ENCODE results near the gene TSPAN4.

The TSPAN4 gene

GRCh38 chr11:864898-865297 is 22.2 kb downstream of the TSPAN4 start:
- TF ChIP-seq POLR2AphosphoS5 (IDR thresholded peaks at IDR 0.05; ENCODE audit: low read depth) (no peak), REST (IDR thresholded peaks at IDR 0.05; ENCODE audit: insufficient replicate concordance, low read depth) (no peak), GABPA (IDR thresholded peaks at IDR 0.05; ENCODE audit: low read depth) (no peak), CTCF (IDR thresholded peaks at IDR 0.05; ENCODE audit: insufficient read depth, low read length) (no peak), SPI1 (IDR thresholded peaks at IDR 0.05; ENCODE audit: borderline replicate concordance, low read depth) (no peak)
- Histone ChIP-seq H3K27me3 (ENCODE audit: insufficient read depth, poor library complexity, severe bottlenecking) (peaks cover 2% of the 10 kb centered on the region), H3K27ac (replicated peaks) (no peak overlapping the region)

GRCh38 chr11:865462-866430 is 23.1 kb downstream of the TSPAN4 start:
- Histone ChIP-seq H3K27me3 (ENCODE audit: insufficient read depth, poor library complexity, severe bottlenecking) (peaks cover 2% of the 10 kb centered on the region), H3K27ac (replicated peaks) (no peak overlapping the region), H3K4me3 (replicated peaks; ENCODE audit: insufficient read depth, low read length) (no peak overlapping the region)
- no peak for DNase-seq (ENCODE audit: low read depth in 1 of 2, low spot score in 1 of 2)
- no peak for TF ChIP-seq GABPA (IDR thresholded peaks at IDR 0.05; ENCODE audit: low read depth)
- TF ChIP-seq SPI1 (IDR thresholded peaks at IDR 0.05; ENCODE audit: borderline replicate concordance, low read depth) = no peak
- TF ChIP-seq CTCF (IDR thresholded peaks at IDR 0.05; ENCODE audit: insufficient read depth, low read length) = no peak
- TF ChIP-seq POLR2AphosphoS5 (IDR thresholded peaks at IDR 0.05; ENCODE audit: low read depth) = 0 out of 2 replicates have a peak, but pooled peaks have one; percentile 13
- TF ChIP-seq REST (IDR thresholded peaks at IDR 0.05; ENCODE audit: insufficient replicate concordance, low read depth) = no peak

More at GRCh38 chr11:864898-865297, 22.2 kb downstream of the TSPAN4 start:
- H3K4me3 ChIP-seq (replicated peaks; ENCODE audit: insufficient read depth, low read length) = no peak overlapping the region
- no peak for DNase-seq (ENCODE audit: low read depth in 1 of 2, low spot score in 1 of 2)

- H3K4me3 ChIP-seq (replicated peaks; ENCODE audit: insufficient read depth, low read length) = no peak overlapping the region
- no peak for DNase-seq (ENCODE audit: low read depth in 1 of 2, low spot score in 1 of 2)
- TF ChIP-seq SPI1 (IDR thresholded peaks at IDR 0.05; ENCODE audit: borderline replicate concordance, low read depth) (no peak), CTCF (IDR thresholded peaks at IDR 0.05; ENCODE audit: insufficient read depth, low read length) (no peak), GABPA (IDR thresholded peaks at IDR 0.05; ENCODE audit: low read depth) (no peak), POLR2AphosphoS5 (IDR thresholded peaks at IDR 0.05; ENCODE audit: low read depth) (peak; percentile 44; the same call in 1 of the 2 replicates)
- peaks cover 2% of the 10 kb centered on the region for H3K27me3 ChIP-seq (ENCODE audit: insufficient read depth, poor library complexity, severe bottlenecking)
- H3K27ac ChIP-seq (replicated peaks) = no peak overlapping the region
These were observed 23.8 kb downstream of the TSPAN4 start for GRCh38 chr11:866481-866880.
